HepG2 (cell line): ENCODE data around the gene MRPL28. TPM values are rescaled to one million over a fixed set of nuclear protein-coding genes. Genes with fewer than 3 reads are reported as not detected.
A peak's percentile ranks its signal among the peaks of the same experiment; 100 is the strongest.

ENCODE experiments used
- DMAP1 ChIP-seq: IDR thresholded peaks from 2 replicates; pipeline ENCODE4 v1.6.1; 2016
- ETS1 ChIP-seq: sonication (generic); formaldehyde crosslinking; IDR thresholded peaks from 2 replicates; pipeline ENCODE4 v1.4.0; 2020; ENCODE audit warnings: missing genetic modification reagents
- FOXM1 ChIP-seq: sonication (generic); formaldehyde crosslinking; IDR thresholded peaks from 2 replicates; pipeline ENCODE4 v1.5.0; 2020; ENCODE audit warnings: missing genetic modification reagents
- IKZF1 ChIP-seq: fragments of 450-650 bp; IDR thresholded peaks from 2 replicates; pipeline ENCODE4 v1.7.1; 2016
- MATR3 ChIP-seq: sonication (generic); formaldehyde crosslinking; IDR thresholded peaks from 2 replicates; pipeline ENCODE4 v1.4.0; 2020; ENCODE audit warnings: missing genetic modification reagents
- MLXIP ChIP-seq: sonication (generic); formaldehyde crosslinking; IDR thresholded peaks from 2 replicates; pipeline ENCODE4 v1.9.0; 2021; ENCODE audit warnings: missing genetic modification reagents, borderline replicate concordance
- NCOA5 ChIP-seq: sonication (generic); formaldehyde crosslinking; IDR thresholded peaks from 2 replicates; pipeline ENCODE4 v1.4.0; 2020; ENCODE audit warnings: missing genetic modification reagents
- NFATC3 ChIP-seq: sonication (generic); formaldehyde crosslinking; IDR thresholded peaks from 2 replicates; pipeline ENCODE4 v1.5.1; 2020; ENCODE audit warnings: mild to moderate bottlenecking, missing genetic modification reagents
- NFE2L1 ChIP-seq: sonication (generic); formaldehyde crosslinking; IDR thresholded peaks from 2 replicates; pipeline ENCODE4 v1.4.0; 2020; ENCODE audit warnings: missing genetic modification reagents, mild to moderate bottlenecking, borderline replicate concordance
- PHF8 ChIP-seq: sonication (generic); formaldehyde crosslinking; IDR thresholded peaks from 2 replicates; pipeline ENCODE4 v1.5.0; 2020; ENCODE audit warnings: missing genetic modification reagents
- PLSCR1 ChIP-seq: sonication (generic); formaldehyde crosslinking; IDR thresholded peaks from 2 replicates; pipeline ENCODE4 v1.5.0; 2020; ENCODE audit warnings: missing genetic modification reagents, mild to moderate bottlenecking, borderline replicate concordance
- PRMT3 ChIP-seq: sonication (generic); formaldehyde crosslinking; IDR thresholded peaks from 2 replicates; pipeline ENCODE4 v1.8.1; 2022; ENCODE audit warnings: low read depth, mild to moderate bottlenecking, moderate library complexity, missing genetic modification reagents, borderline replicate concordance
- RFX1 ChIP-seq: fragments of 450-650 bp; IDR thresholded peaks from 2 replicates; pipeline ENCODE4 v1.6.1; 2017
- SMARCC2 ChIP-seq: fragments of 450-650 bp; IDR thresholded peaks from 2 replicates; pipeline ENCODE4 v1.6.1; 2017; ENCODE audit warnings: antibody characterized with exemption, mild to moderate bottlenecking
- SSRP1 ChIP-seq: IDR thresholded peaks from 2 replicates; pipeline ENCODE4 v1.6.1; 2016; ENCODE audit warnings: control low read depth
- ZC3H13 ChIP-seq: sonication (generic); formaldehyde crosslinking; IDR thresholded peaks from 2 replicates; pipeline ENCODE4 v1.8.1; 2023; ENCODE audit warnings: mild to moderate bottlenecking, missing genetic modification reagents, moderate library complexity
- ZFP36 ChIP-seq: fragments of 150-350 bp; IDR thresholded peaks from 2 replicates; pipeline ENCODE4 v1.6.1; 2018; ENCODE audit warnings: borderline replicate concordance, low read length, low read depth; ENCODE audit not compliant: partially characterized antibody
- ZMYM2 ChIP-seq: sonication (generic); formaldehyde crosslinking; IDR thresholded peaks from 2 replicates; pipeline ENCODE4 v1.8.0; 2022; ENCODE audit warnings: mild to moderate bottlenecking, missing genetic modification reagents
- ZNF292 ChIP-seq: sonication (generic); formaldehyde crosslinking; IDR thresholded peaks from 2 replicates; pipeline ENCODE4 v1.8.1; 2022; ENCODE audit warnings: mild to moderate bottlenecking, low read depth, missing genetic modification reagents, borderline replicate concordance
- ZNF615 ChIP-seq: sonication (generic); formaldehyde crosslinking; IDR thresholded peaks from 2 replicates; pipeline ENCODE4 v1.5.0; 2020; ENCODE audit warnings: mild to moderate bottlenecking, missing genetic modification reagents, borderline replicate concordance
- ZNF670 ChIP-seq: sonication (generic); formaldehyde crosslinking; IDR thresholded peaks from 2 replicates; pipeline ENCODE4 v1.8.0; 2022; ENCODE audit warnings: mild to moderate bottlenecking, missing genetic modification reagents, borderline replicate concordance
- ZNF678 ChIP-seq: sonication (generic); formaldehyde crosslinking; IDR thresholded peaks from 2 replicates; pipeline ENCODE4 v1.4.0; 2020; ENCODE audit warnings: mild to moderate bottlenecking, missing genetic modification reagents
- ZNF775 ChIP-seq: sonication (generic); formaldehyde crosslinking; IDR thresholded peaks from 2 replicates; pipeline ENCODE4 v1.4.0; 2020; ENCODE audit warnings: missing genetic modification reagents, mild to moderate bottlenecking, moderate library complexity, borderline replicate concordance
- polyA plus RNA-seq, 8 experiments: library from polyadenylated mRNA; depleted of rRNA in 3 of 8; stranded (reverse) in 7 of 8; unstranded in 1 of 8; fragments of >200 nt; fragmentation: Illumina TruSeq in 4 of 8; extraction: Trizol in 4 of 8; gene quantifications; 2 replicates each; pipeline versions ENCODE4 v1.2.1 to v1.2.3, GENCODE V29; 2011 to 2016; ENCODE audit warnings: low read depth in 4 of 8, missing spikeins in 1 of 8, mixed read lengths in 1 of 8; ENCODE audit not compliant: insufficient read depth in 1 of 8
- total RNA-seq, 5 experiments: library from RNA; depleted of rRNA; stranded (reverse); fragments of >200 nt; fragmentation: Illumina TruSeq; extraction: Trizol; gene quantifications; 2 replicates each; pipeline ENCODE4 v1.2.3, GENCODE V29; 2016; ENCODE audit warnings: low read depth in 1 of 5

MRPL28 gene
- total and polyA plus RNA-seq, 2 of the 13 experiments (the other 11 are each of a cell fraction or from before 2014, with no cell fraction given), result 114 to 135 TPM

GRCh38 chr16:405548-406506 is 35.5 kb upstream of the MRPL28 start (continued):
- TF ChIP-seq MATR3, result no peak
- no peak for TF ChIP-seq SSRP1 (CRISPR knock-in tag)
- no peak for TF ChIP-seq PLSCR1 (CRISPR knock-in tag)
- no peak for TF ChIP-seq RFX1
- TF ChIP-seq ZNF678 (CRISPR knock-in tag), result no peak
- no peak for TF ChIP-seq NFATC3
- TF ChIP-seq ETS1 (CRISPR knock-in tag), result no peak
- peak; percentile 43; the same call in 1 of the 2 replicates for TF ChIP-seq PHF8 (CRISPR knock-in tag)
- no peak for TF ChIP-seq NCOA5 (CRISPR knock-in tag)
- no peak for TF ChIP-seq ZNF292 (CRISPR knock-in tag)
- TF ChIP-seq ZMYM2 (CRISPR knock-in tag), result peak; percentile 66; the same call in 1 of the 2 replicates
- TF ChIP-seq MLXIP, result no peak
- TF ChIP-seq DMAP1 (CRISPR knock-in tag), result peak; percentile 100
- TF ChIP-seq ZNF615 (CRISPR knock-in tag), result no peak
- TF ChIP-seq PRMT3 (CRISPR knock-in tag), result no peak
- TF ChIP-seq ZNF775 (CRISPR knock-in tag), result no peak
- TF ChIP-seq ZNF670, result no peak
- no peak for TF ChIP-seq FOXM1 (CRISPR knock-in tag)
- no peak for TF ChIP-seq IKZF1
- TF ChIP-seq SMARCC2, result no peak
- TF ChIP-seq NFE2L1, result no peak
- TF ChIP-seq ZC3H13 (CRISPR knock-in tag), result no peak
- no peak for TF ChIP-seq ZFP36
